ENCODE data around the gene SARDH.

- TF ChIP-seq, protein P1, sequence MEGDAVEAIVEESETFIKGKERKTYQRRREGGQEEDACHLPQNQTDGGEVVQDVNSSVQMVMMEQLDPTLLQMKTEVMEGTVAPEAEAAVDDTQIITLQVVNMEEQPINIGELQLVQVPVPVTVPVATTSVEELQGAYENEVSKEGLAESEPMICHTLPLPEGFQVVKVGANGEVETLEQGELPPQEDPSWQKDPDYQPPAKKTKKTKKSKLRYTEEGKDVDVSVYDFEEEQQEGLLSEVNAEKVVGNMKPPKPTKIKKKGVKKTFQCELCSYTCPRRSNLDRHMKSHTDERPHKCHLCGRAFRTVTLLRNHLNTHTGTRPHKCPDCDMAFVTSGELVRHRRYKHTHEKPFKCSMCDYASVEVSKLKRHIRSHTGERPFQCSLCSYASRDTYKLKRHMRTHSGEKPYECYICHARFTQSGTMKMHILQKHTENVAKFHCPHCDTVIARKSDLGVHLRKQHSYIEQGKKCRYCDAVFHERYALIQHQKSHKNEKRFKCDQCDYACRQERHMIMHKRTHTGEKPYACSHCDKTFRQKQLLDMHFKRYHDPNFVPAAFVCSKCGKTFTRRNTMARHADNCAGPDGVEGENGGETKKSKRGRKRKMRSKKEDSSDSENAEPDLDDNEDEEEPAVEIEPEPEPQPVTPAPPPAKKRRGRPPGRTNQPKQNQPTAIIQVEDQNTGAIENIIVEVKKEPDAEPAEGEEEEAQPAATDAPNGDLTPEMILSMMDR (IDR thresholded peaks at IDR 0.05 in 2 of 3, conservative IDR thresholded peaks at IDR 0.05 in 1 of 3; ENCODE audit: borderline replicate concordance in 1 of 3, insufficient read depth in 1 of 3, low read depth in 2 of 3, low read length in 2 of 3): no peak
- no peak for TF ChIP-seq EZH2 (IDR thresholded peaks at IDR 0.05)
- no peak for TF ChIP-seq CEBPB (IDR thresholded peaks at IDR 0.05; ENCODE audit: low read depth)
- no peak for TF ChIP-seq POLR2A (IDR thresholded peaks at IDR 0.05; ENCODE audit: borderline replicate concordance, extremely low read depth, insufficient read depth, insufficient read length)
- no peak for TF ChIP-seq ELF1 (IDR thresholded peaks at IDR 0.05; ENCODE audit: borderline replicate concordance, low read depth)
- TF ChIP-seq JUND (IDR thresholded peaks at IDR 0.05): no peak
- no peak for TF ChIP-seq RAD21 (IDR thresholded peaks at IDR 0.05; ENCODE audit: low read depth)
Observed at GRCh38 chr9:133702798-133703590, 35.2 kb downstream of the SARDH start.

All from HCT116 (cell line).